Measurements from ENCODE around the gene UGT1A3. TPM values are rescaled to one million over a fixed set of nuclear protein-coding genes. Genes with fewer than 3 reads are reported as not detected.

Gene UGT1A3
- total and polyA plus RNA-seq, 7 donors, result not detected

DNA sequence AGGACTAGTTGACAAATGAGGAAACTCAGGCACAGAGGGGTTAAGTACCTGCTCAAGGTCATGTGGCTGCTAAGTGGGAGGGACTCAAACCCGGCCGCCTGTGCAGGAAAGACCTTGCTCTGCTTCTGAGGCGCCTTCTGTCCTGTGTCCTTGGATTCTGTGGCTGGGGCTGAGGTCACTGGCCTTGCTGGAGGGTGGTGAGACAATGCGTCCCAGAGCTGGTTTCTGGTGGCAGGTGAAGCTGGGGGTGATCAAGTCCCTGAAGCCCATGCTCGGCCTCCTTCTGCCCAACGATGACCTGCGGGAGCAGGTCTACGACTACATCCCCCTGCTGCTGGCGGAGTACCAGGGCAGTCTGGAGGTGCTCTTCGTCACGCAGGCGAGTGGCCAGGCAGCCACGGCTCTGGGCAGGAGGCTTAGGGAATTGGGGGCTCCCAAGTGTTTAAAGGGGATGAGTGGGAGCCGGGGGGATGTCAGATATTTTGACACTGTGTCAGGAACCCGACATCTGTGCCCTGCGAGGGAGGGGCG lies 65.4 kb downstream of the UGT1A3 start:
- Histone ChIP-seq H3K9me3 (no peaks in the 10 kb centered on the region), H3K36me3 (ENCODE audit: insufficient read depth in 1 of 2, low read depth in 1 of 2) (no peaks in the 10 kb centered on the region), H3K27me3 (ENCODE audit: insufficient read depth in 3 of 3, low read length in 2 of 3) (no peaks in the 10 kb centered on the region), H3K4me1 (no peaks in the 10 kb centered on the region), H3K4me3 (no peak overlapping the region), H3K27ac (no peak overlapping the region)
- WGBS, 3 donors, result 72 to 73% (median 73%) methylated on average over 17 of the region's 17 CpGs
- no peak for ATAC-seq
- TF ChIP-seq, protein P1, sequence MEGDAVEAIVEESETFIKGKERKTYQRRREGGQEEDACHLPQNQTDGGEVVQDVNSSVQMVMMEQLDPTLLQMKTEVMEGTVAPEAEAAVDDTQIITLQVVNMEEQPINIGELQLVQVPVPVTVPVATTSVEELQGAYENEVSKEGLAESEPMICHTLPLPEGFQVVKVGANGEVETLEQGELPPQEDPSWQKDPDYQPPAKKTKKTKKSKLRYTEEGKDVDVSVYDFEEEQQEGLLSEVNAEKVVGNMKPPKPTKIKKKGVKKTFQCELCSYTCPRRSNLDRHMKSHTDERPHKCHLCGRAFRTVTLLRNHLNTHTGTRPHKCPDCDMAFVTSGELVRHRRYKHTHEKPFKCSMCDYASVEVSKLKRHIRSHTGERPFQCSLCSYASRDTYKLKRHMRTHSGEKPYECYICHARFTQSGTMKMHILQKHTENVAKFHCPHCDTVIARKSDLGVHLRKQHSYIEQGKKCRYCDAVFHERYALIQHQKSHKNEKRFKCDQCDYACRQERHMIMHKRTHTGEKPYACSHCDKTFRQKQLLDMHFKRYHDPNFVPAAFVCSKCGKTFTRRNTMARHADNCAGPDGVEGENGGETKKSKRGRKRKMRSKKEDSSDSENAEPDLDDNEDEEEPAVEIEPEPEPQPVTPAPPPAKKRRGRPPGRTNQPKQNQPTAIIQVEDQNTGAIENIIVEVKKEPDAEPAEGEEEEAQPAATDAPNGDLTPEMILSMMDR (IDR thresholded peaks at IDR 0.05), result no peak
- DNase-seq, result no peak
- intact Hi-C loops (cut with DNase I), result no loop called here

DNA sequence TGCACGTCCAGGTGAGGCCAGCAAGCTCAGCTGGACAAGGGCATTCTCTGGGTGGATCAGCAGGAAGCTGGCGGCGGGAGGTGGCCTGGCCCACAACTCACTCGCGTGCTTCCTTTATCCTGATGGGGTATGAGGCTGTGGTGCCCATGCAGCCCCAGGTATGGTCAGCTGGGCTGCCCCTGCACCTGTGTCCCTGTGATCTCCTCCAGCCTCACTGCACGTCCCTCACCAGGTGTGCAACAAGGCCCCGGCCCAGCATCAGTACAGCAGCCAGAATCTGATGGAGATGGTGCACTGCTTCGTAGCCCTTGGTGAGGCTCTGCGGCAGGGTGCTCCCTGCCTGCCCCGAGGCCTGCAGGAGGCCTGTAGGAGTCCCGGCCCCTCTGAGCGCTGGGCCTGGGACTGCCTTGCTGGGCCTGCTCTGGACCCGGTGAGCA lies 66.9 kb downstream of the UGT1A3 start:
- no peaks in the 10 kb centered on the region for H3K27me3 ChIP-seq (ENCODE audit: insufficient read depth in 3 of 3, low read length in 2 of 3)
- H3K9me3 ChIP-seq, result no peaks in the 10 kb centered on the region
- H3K4me3 ChIP-seq, result no peak overlapping the region
- DNase-seq (no peak), ATAC-seq (no peak)
- no peak overlapping the region for H3K27ac ChIP-seq
- TF ChIP-seq, protein P1 (IDR thresholded peaks at IDR 0.05), result no peak
- 86 to 93% (median 92%) methylated on average over 13 of the region's 13 CpGs for WGBS, 3 donors
- H3K36me3 ChIP-seq (ENCODE audit: insufficient read depth in 1 of 2, low read depth in 1 of 2), result no peaks in the 10 kb centered on the region
- no peaks in the 10 kb centered on the region for H3K4me1 ChIP-seq
- intact Hi-C loops (cut with DNase I), result no loop called here

DNA sequence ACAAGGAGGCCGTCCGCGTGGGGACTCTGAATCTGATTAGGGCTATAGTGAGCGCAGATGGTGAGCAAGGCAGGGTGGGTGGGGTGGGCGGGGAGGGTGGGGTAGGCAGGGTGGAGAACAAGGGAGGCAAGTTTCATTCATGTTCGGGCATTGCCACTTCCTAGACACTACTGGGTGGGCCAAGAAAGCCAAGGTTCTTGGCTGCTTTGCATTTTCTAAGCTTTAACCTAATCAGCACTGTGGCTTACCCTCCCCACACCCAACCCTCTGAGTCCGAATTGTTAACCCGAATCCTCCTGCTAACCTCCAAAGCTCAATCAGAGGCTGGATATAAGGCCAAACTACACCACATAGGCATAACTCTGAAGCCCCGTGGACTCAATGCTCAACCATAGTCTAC lies 67.4 kb downstream of the UGT1A3 start:
- no peak overlapping the region for H3K27ac ChIP-seq
- WGBS, 3 donors, result 79 to 87% (median 83%) methylated on average over 9 of the region's 9 CpGs
- intact Hi-C loops (cut with DNase I), result no loop called here

DNA sequence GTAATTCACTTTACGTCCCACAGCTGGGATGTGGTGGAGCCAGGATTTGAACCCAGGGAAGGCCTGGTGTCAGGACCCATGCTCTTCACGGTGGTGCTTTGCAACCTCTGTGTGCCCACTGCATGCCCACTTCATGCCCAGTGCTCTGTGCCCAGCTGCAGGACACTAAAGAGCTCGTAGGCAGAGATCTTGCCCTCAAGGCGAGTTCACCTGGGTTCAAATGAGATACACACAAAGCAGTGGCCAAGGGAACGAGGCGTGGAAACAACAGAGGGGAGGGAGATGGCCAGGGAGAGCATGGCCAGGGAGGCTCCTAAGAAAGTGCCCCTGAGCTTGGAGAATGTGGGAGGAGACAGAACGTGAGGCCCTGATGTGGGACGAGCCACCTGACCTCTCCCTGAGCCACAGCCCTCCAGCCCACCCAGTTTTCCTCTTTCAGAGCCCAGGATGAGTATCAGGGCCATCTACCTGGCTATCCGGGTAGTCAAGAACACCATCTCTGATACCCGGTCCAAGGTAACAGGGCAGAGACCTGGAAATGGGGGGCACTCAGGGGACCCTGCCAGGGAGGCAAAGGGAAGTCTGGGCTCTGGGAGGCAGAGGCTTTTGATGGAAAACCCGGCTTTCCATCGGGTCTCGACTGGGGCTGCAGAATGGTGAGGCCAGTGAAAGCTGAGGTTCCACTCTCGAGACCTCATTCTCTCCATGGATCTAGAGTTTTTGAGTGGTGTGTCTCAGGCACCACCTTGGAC lies 69.7 kb downstream of the UGT1A3 start:
- ATAC-seq, result no peak
- intact Hi-C loops (cut with DNase I), result no loop called here
- Histone ChIP-seq H3K27me3 (ENCODE audit: insufficient read depth in 3 of 3, low read length in 2 of 3) (no peaks in the 10 kb centered on the region), H3K4me1 (no peaks in the 10 kb centered on the region), H3K9me3 (no peaks in the 10 kb centered on the region), H3K36me3 (ENCODE audit: insufficient read depth in 1 of 2, low read depth in 1 of 2) (no peaks in the 10 kb centered on the region), H3K27ac (no peak overlapping the region), H3K4me3 (no peak overlapping the region)
- WGBS, 3 donors, result 76 to 79% (median 77%) methylated on average over 14 of the region's 14 CpGs
- DNase-seq, result no peak
- TF ChIP-seq, protein P1 (IDR thresholded peaks at IDR 0.05), result no peak

More for the DNA sequence above, 67.4 kb downstream of the UGT1A3 start:
- Histone ChIP-seq H3K9me3 (no peaks in the 10 kb centered on the region), H3K27me3 (ENCODE audit: insufficient read depth in 3 of 3, low read length in 2 of 3) (no peaks in the 10 kb centered on the region), H3K4me3 (no peak overlapping the region), H3K4me1 (no peaks in the 10 kb centered on the region), H3K36me3 (ENCODE audit: insufficient read depth in 1 of 2, low read depth in 1 of 2) (no peaks in the 10 kb centered on the region)
- TF ChIP-seq, protein P1 (IDR thresholded peaks at IDR 0.05), result no peak
- DNase-seq (no peak), ATAC-seq (no peak)

All from psoas muscle (tissue), 8 donors.